ENCODE data around the gene PCDH18.
"Not testable (repeated sequence)": the region's sequence is repeated elsewhere in the genome, so short reads cannot be mapped to it uniquely, and the experiment has no call there.

- not testable (repeated sequence) for TF ChIP-seq CTCF (conservative IDR thresholded peaks at IDR 0.05; ENCODE audit: low read length); EZH2phosphoT487 (IDR thresholded peaks at IDR 0.05; ENCODE audit: borderline replicate concordance)
Measured at GRCh38 chr4:137479657-137480056, 52.6 kb downstream of the PCDH18 start.

Data from Loucy (cell line).